Measurements from ENCODE around the gene PLK3. TPM values are rescaled to one million over a fixed set of nuclear protein-coding genes. Genes with fewer than 3 reads are reported as not detected.
A peak's percentile ranks its signal among the peaks of the same experiment; 100 is the strongest.

The PLK3 gene
- total and polyA plus RNA-seq, 10 of the 15 experiments (the other 5 are each of a cell fraction or from before 2014, with no cell fraction given): 1.5 to 23.2 (median 12.1) TPM

- peak; percentile 55; the same call in 1 of the 2 replicates for TF ChIP-seq CHD2 (IDR thresholded peaks at IDR 0.05; ENCODE audit: borderline replicate concordance, low read depth, low read length)
- TF ChIP-seq FOS (IDR thresholded peaks at IDR 0.05; ENCODE audit: borderline replicate concordance, extremely low read depth, insufficient read length): no peak
- peak; percentile 80 for TF ChIP-seq IKZF1 (conservative IDR thresholded peaks at IDR 0.05)
- TF ChIP-seq, protein P1, sequence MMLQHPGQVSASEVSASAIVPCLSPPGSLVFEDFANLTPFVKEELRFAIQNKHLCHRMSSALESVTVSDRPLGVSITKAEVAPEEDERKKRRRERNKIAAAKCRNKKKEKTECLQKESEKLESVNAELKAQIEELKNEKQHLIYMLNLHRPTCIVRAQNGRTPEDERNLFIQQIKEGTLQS (IDR thresholded peaks at IDR 0.05; ENCODE audit: borderline replicate concordance, extremely low read depth, low read depth, low read length): no peak
- no peak for TF ChIP-seq NFYA (IDR thresholded peaks at IDR 0.05; ENCODE audit: borderline replicate concordance, low read depth, low read length)
- peak; percentile 10 to 51; a peak in 2 of 4 replicates for TF ChIP-seq EP300 (IDR thresholded peaks at IDR 0.05; ENCODE audit: borderline replicate concordance in 1 of 2, control insufficient read depth in 1 of 2, low read depth in 2 of 2, low read length in 2 of 2)
- peak; percentile 30; the same call in 1 of the 2 replicates for TF ChIP-seq ZBED1 (IDR thresholded peaks at IDR 0.05; ENCODE audit: borderline replicate concordance)
- TF ChIP-seq MTA2 (IDR thresholded peaks at IDR 0.05; ENCODE audit: low read depth): peak; percentile 57; the same call in 1 of the 2 replicates
- no peak for TF ChIP-seq PBX3 (IDR thresholded peaks at IDR 0.05; ENCODE audit: insufficient replicate concordance, low read depth, low read length)
- peak; percentile 76 to 81; a peak in 3 of 4 replicates for TF ChIP-seq IKZF2 (IDR thresholded peaks at IDR 0.05)
- peak in 1 of 2 experiments; percentile 50; a peak in 2 of 4 replicates for TF ChIP-seq BHLHE40 (IDR thresholded peaks at IDR 0.05; ENCODE audit: borderline replicate concordance in 1 of 2, low read depth in 2 of 2, low read length in 1 of 2)
- peak; percentile 67; the same call in 1 of the 2 replicates for TF ChIP-seq PAX5 (IDR thresholded peaks at IDR 0.05; ENCODE audit: borderline replicate concordance, low read depth, low read length)
- TF ChIP-seq ETV6 (conservative IDR thresholded peaks at IDR 0.05 in 1 of 2, IDR thresholded peaks at IDR 0.05 in 1 of 2; ENCODE audit: borderline replicate concordance in 1 of 2, low read depth in 1 of 2): peak in 1 of 2 experiments; percentile 46; a peak in 2 of 4 replicates
- peak; percentile 82 for TF ChIP-seq TCF3 (IDR thresholded peaks at IDR 0.05; ENCODE audit: borderline replicate concordance, insufficient read depth, low read depth, low read length)
These were observed 10.1 kb downstream of the PLK3 start (continued) for GRCh38 chr1:44810101-44810761.

Data from GM12878 (cell line).